HG03354 (cell line): Measurements from ENCODE around the gene MATN4.

Experiments used
- ATAC-seq: cut with Tn5 transposase; IDR thresholded peaks from one replicate; pipeline ENCODE4 v1.9.1; 2021; ENCODE audit warnings: mild to moderate bottlenecking; ENCODE audit not compliant: unreplicated experiment, poor library complexity, severe bottlenecking

Gene MATN4

DNA sequence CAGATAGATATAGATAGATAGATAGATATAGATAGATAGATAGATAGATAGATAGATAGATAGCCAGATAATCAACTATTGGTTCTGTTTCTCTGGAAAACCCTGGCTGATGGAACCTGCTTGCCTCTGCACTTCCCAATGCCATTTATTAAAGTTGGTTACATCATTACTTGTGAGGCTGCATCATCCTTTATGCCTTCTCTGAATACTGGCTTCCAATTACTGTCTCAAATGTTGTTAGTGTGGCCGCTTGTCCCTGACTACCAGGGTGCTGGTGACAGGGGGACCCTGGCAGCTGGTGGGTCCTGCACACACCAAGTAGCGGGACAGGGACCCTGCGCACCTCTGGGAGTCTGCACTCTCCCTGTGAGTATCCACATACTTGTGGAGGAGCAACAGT lies 49.8 kb downstream of the MATN4 start:
- no peak for ATAC-seq

DNA sequence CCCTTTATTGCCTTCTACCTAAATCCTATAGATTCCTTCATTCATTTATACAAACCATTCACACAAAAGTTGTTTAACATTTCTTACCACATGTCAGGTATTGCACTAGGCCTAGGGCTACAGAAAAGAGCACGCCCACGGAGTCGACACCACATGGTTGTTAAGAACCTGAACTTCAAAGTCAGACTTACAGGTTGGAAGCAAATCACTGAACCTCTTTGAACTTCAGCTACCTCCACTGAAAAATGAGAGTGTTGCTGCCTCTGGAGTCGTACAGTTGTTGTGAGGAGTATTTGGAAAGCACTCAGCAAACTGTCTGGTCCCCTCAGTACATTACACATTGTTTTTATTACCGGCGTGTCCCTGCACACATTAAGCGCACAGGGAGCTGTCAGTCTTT lies 50.4 kb downstream of the MATN4 start:
- ATAC-seq: no peak

DNA sequence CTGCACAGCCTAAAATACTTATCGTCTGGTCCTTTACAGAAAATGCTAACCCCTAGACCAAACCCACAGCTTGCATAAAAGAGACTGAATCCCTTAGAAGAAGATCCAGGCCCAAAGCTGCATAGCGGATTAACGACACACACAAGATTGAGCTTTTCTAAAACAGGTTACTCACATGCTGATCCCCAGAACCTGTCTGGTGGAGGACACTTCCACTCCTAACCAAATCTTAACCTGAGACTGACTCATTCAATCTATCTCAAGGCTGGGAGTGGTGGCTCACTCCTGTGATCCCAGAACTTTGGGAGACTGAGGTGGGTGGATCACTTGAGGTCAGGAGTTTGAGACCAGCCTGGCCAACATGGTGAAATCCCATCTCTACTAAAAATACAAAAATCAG lies 50.9 kb downstream of the MATN4 start:
- no peak for ATAC-seq

DNA sequence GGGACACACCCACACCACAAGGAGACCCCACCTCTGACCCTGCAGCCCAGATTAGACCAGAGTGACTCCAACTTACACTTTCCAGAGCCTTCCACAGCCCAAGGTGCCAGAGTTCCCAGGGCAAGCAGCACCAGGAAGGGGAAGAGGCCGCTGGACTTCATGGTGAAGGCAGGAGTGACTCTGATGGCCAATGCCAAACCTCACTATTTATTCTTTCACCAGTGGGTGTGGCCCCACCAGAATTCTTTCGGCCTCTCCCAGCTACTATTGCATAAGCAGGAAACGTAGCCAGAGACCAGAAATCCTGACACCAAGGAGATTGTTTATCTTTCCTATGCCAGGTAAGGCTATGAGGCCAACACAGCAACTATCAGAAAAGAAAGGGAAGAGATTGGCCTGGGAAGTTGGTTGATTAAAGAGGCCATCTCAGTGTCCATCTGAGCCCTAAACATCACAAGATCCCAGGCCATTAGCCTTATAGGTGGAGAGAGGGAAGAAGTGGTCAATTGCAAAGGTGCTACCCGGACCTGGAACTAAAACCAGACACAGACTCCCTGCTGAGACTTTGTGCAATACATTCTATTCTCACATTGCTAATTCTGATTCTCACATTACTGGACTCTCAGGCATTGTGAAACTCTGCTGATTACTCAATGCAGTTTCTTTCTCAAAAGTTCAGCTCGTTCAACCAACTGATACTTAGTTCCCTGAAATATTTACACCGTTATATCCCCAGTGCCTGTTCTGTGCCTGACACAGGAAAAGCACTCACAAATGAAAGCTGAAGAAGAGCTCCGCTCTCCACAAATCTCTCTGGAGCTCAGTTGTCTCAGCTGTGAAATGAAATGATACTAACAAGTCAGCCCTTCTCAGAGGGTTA lies 53.5 kb downstream of the MATN4 start, which contains the start of gene SLPI:
SLPI (minus strand) TSS at position 182 of the 880 bp plus-strand sequence; CDS start at position 161, 21 bp downstream.
- no peak for ATAC-seq

DNA sequence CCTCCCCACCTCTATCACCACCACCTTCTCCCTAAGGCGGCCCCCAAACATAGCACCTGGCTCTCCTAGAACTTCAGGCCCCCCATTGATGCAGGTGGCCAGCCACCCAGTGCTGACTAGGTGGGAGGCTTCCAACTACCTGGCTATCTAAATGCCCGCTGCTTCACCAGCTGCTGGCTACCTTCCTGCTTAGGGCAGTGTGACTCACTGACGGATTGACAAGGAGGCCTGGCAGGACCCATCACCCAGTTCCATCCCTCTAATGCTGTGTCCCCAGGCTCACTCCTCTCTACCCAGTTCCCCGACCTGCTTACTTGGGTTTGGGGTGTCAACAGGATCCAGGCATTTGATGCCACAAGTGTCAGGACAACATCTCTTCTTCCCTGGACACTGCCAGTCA lies 54.8 kb downstream of the MATN4 start:
- ATAC-seq: no peak

DNA sequence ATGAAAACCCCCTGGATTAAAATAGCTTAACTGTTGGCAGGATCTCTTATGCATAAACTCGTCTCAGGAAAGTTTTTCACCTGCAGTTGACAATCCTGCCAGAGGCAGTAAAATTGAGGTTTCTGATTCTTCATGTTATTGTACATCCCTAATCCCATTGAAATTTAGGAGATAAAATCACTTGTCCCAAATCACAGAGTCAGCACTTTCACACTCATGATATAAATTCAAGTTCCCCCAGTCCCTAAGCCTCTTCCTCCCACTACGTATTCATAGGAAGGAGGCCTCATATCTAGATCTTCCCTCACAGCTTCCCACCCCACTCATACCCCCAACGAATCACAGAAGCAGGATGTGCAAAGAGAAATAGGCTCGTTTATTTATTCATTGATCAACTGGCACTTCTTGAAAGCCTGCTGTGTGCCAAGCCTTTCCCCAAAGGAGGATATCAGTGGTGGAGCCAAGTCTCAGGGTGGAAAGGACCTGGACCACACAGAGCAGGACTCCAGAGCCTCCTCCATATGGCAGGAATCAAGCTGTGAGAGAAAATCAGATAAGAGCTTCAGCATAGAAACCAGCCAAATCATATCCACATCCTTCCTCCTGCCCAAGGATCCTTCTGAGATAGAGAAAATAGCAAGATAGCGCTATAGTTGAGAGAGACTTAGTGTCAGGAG lies 56.1 kb downstream of the MATN4 start:
- ATAC-seq: no peak

DNA sequence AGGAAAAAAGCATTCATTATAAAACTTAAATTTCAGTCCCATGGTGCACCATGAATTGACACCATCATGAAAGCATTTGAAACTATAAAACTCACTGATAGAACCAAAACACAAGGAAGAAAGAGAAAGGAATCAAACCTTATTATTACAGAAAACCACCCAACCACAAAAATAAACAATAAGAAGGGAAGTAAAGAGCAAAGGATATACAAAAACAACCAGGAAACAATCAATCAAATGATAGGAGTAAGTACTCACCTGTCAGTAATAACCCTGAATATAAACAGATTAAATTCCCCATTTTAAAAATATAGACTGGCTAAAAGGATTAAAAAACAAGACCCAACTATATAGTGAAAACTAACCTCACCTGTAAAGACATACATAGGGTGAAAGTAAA lies 59.5 kb downstream of the MATN4 start:
- ATAC-seq: no peak

DNA sequence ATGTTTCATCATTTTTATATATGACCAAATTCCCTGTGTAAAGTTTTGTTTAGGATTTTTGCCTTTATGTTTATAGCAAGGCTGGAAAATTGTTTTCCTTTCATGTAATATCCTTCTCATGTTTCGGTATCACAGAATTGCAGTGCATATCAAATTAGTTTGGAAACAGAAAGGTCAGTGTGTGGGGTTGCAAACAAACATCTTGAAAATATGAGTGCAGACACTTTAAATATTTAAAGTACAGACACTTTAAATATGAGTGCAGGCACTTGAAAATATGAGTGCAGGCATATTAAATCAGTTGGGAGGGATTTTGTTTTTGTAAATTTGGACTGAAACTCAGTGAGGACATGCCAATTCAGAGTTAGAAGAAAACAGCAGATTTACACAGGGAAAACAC lies 60.2 kb downstream of the MATN4 start:
- no peak for ATAC-seq

DNA sequence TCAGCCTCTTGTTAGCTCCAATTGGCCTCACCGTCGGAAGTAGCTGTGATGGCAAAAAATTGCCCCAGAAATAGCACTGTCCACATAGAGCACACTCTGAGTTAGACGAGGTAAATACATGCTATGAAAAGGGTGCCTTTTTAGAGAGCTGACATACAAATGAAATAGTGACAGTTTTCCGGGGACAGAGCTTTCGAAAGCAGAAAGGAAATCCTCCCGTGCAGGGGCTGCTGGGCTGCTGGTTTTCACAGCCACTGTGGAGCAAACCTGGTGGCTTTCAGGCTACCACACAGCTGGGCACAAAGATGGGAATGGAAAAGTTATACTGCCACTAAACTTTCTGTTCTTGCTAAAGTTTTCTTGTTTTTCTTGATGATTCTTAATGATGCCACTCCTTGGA lies 62.0 kb downstream of the MATN4 start:
- no peak for ATAC-seq
